Astrocyte (in vitro differentiated cells and primary cell): ENCODE data around the gene QSER1.

Source experiments
- EZH2 ChIP-seq: IDR thresholded peaks from 2 replicates; pipeline ENCODE4 v1.6.1; 2012; ENCODE audit warnings: mild to moderate bottlenecking, low read length, inconsistent platforms; ENCODE audit not compliant: insufficient read depth
- TF ChIP-seq, protein P1 (sequence below): IDR thresholded peaks from 2 replicates; pipeline ENCODE4 v1.5.1; 2011; ENCODE audit warnings: low read depth, mild to moderate bottlenecking, inconsistent platforms, low read length, moderate library complexity; ENCODE audit not compliant: insufficient read depth

DNA sequence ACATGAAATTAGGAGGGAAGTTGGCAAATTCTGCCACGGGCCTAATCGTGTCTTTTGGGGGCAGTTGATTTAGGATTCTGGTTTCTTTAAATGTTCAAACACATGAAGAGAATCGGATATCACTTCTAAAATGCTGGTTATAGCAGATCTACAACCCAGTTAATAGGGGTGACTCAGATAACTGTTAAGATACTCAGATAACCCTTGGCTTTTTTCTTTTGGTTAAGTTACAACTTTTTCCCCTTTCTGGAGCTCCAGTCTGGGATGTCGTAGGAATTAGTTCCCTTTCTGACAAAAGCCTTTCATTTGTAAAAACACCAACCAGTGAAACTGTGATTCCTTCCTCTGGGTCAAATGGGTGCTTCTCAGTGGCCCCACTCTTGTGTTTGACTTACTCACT is 124.0 kb downstream of the QSER1 start:
- TF ChIP-seq, protein P1, sequence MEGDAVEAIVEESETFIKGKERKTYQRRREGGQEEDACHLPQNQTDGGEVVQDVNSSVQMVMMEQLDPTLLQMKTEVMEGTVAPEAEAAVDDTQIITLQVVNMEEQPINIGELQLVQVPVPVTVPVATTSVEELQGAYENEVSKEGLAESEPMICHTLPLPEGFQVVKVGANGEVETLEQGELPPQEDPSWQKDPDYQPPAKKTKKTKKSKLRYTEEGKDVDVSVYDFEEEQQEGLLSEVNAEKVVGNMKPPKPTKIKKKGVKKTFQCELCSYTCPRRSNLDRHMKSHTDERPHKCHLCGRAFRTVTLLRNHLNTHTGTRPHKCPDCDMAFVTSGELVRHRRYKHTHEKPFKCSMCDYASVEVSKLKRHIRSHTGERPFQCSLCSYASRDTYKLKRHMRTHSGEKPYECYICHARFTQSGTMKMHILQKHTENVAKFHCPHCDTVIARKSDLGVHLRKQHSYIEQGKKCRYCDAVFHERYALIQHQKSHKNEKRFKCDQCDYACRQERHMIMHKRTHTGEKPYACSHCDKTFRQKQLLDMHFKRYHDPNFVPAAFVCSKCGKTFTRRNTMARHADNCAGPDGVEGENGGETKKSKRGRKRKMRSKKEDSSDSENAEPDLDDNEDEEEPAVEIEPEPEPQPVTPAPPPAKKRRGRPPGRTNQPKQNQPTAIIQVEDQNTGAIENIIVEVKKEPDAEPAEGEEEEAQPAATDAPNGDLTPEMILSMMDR = no peak
- TF ChIP-seq EZH2 = no peak
